AG09319 (cell line): ENCODE results near the gene CRYZL1.

Experiments used
- DNase-seq: peaks from one replicate; pipeline ENCODE4 v3.0.0-alpha.2; 2010; ENCODE audit warnings: low read depth; ENCODE audit errors: extremely low read depth
- TF ChIP-seq, protein P1 (sequence below): IDR thresholded peaks from 2 replicates; pipeline ENCODE4 v1.5.1; 2011; ENCODE audit warnings: low read depth, mild to moderate bottlenecking, inconsistent platforms, low read length, moderate library complexity

The CRYZL1 gene

DNA sequence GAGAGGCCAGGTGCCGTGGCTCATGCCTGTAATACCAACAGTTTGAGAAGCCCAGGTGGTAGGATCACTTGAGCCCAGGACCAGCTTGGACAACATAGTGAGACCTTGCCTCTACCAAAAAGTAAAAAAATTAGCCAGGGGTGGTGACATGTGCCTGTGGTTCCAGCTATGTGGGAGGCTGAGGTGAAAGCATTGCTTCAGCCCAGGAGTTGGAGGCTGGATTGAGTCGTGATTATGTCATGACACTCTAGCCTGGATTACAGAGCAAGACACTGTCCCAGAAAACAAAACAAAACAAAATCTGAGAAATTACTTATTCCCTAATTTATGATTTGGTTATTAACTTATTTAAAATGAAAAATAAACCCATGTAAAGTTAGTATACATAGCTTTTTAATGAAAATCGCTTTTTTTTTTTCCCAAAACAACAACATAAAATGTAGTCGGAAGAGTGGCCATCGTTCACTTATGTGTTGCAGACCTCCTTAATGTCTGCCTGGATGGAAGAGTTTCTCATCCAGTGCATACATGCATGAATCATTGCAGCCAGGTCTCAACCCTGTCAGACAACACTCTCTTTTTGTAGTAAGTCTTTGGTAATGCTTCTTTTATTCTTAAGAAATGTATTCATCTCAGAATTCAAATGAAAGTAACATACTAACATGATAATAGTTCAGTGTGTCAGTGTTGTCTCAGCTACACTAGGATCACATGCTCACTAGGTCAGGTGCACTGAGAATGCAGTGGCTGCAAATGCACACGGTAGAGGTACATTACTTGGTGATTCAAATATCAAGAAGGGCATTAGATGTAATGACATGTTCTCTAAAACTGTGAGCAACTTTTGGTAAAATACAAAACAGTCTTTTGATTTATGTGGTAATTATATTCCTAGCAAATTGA lies 28.8 kb upstream of the CRYZL1 start:
- no peak for DNase-seq
- TF ChIP-seq, protein P1, sequence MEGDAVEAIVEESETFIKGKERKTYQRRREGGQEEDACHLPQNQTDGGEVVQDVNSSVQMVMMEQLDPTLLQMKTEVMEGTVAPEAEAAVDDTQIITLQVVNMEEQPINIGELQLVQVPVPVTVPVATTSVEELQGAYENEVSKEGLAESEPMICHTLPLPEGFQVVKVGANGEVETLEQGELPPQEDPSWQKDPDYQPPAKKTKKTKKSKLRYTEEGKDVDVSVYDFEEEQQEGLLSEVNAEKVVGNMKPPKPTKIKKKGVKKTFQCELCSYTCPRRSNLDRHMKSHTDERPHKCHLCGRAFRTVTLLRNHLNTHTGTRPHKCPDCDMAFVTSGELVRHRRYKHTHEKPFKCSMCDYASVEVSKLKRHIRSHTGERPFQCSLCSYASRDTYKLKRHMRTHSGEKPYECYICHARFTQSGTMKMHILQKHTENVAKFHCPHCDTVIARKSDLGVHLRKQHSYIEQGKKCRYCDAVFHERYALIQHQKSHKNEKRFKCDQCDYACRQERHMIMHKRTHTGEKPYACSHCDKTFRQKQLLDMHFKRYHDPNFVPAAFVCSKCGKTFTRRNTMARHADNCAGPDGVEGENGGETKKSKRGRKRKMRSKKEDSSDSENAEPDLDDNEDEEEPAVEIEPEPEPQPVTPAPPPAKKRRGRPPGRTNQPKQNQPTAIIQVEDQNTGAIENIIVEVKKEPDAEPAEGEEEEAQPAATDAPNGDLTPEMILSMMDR: no peak

DNA sequence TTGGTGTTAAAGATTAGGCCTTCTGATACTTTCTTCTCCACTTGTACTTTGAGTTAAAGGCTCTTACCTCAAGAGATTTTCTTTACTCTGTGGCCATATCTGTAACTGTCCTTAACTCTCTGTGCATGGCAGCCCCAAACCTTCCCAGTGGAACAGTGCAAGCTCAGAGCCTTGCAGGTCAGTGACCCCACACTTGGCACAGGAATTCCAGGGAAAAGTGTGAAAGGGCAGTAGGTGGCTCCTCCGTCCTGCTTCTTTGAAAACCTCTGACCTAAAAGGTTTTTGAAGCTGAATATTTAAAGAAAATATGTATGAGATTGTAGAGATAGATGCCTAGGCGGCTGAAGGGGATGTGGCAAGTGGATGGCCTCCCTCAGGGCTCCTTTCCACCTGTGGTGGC lies 27.1 kb upstream of the CRYZL1 start:
- TF ChIP-seq, protein P1: no peak
- no peak for DNase-seq

DNA sequence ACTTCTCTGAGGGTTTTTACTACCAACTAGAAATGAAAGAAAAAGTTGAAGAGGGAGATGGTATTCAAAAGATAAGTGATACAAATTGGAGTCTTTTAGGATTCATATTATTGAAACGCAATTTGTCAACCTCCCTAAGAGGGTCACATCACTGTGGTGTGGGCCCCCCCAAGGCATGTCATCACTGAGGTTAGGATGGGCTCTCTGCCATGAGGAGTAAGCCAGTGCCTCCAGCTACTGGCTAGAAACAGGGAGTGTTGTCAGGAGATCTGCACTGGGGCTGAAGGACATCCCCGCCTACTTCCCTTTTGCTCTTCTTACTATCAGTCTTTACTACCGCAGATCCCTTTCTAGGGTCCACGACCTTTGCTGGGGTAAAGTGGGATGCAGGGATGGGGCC lies 26.6 kb upstream of the CRYZL1 start:
- no peak for DNase-seq

DNA sequence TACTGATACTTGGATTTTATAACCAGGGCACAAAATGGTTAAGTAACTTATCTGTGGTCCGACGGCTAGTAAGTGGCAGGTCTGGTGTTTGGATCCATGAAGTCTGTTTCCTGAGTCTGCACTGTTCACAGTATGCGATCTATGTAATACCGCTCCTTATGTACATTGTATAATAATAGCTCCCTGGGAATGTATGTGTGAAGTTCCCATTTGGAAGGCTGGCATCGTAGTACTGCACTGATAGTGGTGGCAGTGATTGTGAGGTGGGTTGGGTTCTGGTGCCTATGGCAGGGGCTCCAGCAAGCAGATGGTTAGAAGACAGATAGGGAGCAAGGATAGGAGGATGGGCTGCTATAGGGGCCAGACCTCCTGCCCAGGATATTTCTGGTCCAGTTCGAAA lies 26.1 kb upstream of the CRYZL1 start:
- DNase-seq: no peak
- TF ChIP-seq, protein P1: no peak

More for the DNA sequence above, 26.6 kb upstream of the CRYZL1 start:
- TF ChIP-seq, protein P1: no peak

DNA sequence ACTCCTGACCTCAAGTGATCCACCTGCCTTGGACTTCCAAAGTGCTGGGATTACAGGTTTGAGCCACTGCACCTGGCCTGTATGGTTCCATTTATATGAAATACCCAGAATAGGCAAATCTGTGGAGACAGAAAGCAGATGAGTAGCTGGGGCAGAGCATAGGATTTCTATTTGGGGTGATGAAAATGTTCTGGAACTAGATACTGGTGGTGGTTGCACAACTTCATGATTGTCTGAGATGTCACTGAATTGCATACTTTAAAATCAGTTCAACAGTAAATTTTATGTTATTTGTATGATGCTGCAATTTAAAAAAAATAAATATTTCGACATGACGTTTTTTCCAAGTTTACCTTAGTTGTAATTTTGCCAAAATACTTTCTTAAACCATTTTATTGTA lies 24.6 kb upstream of the CRYZL1 start:
- no peak for DNase-seq
- TF ChIP-seq, protein P1: no peak

DNA sequence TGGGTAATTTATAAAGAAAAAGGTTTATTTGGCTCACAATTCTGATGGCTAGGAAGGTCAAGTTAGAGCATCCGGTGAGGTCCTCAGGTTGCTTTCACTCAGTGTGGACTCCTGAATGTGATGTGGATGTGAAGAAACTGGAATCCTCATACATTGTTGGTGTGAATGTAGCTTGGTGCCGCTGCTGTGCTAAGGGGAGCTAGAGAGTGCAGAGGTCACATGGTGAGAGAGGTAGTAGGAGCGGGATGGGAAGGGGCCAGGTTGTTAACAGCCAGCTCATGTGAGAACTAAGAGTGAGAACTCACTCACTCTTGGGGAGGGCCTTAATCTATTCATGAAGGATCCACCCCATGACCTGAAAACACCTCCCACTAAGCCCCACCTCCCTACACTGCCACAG lies 22.6 kb upstream of the CRYZL1 start:
- no peak for DNase-seq
- TF ChIP-seq, protein P1: no peak

DNA sequence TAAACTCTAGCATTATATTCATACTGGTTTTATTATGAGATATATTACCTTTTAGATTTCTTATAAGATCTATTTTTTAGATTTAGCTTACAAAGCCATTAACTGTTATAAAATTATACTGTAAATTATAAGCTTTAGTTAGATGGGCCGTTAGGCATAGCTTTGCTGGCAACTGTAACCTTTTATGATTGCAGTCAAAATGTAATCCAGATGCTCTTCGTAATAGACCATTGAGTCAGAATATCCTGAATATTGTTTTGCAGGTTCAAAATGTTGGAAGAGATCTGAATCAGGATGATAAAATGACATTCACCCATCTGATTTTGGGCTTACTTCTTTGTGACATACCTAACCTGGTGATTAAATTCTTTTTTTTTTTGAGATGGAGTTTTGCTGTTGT lies 21.7 kb upstream of the CRYZL1 start:
- TF ChIP-seq, protein P1: no peak

More for the DNA sequence above, 21.7 kb upstream of the CRYZL1 start:
- DNase-seq: no peak
